Measurements from ENCODE around the gene CCDC167. TPM values are rescaled to one million over a fixed set of nuclear protein-coding genes. Genes with fewer than 3 reads are reported as not detected.

The CCDC167 gene
- total and polyA plus RNA-seq, 7 donors, result 13.8 to 54.0 (median 24.8) TPM

GRCh38 chr6:37506479-37506878 is 6.8 kb upstream of the CCDC167 start:
- Histone ChIP-seq H3K4me3 (no peak overlapping the region), H3K4me1 (no peaks in the 10 kb centered on the region), H3K27ac (no peak overlapping the region), H3K36me3 (no peaks in the 10 kb centered on the region), H3K9me3 (no peaks in the 10 kb centered on the region), H3K27me3 (no peaks in the 10 kb centered on the region)
- intact Hi-C loops (cut with DNase I), result no loop called here
- 69 to 93% methylated on average over 4 of the region's 4 CpGs for WGBS, 2 donors
- TF ChIP-seq EP300 (IDR thresholded peaks at IDR 0.05) (no peak), POLR2A (IDR thresholded peaks at IDR 0.05) (no peak), POLR2AphosphoS5 (IDR thresholded peaks at IDR 0.05) (no peak), CTCF (IDR thresholded peaks at IDR 0.05) (no peak)
- no peak for DNase-seq

DNA sequence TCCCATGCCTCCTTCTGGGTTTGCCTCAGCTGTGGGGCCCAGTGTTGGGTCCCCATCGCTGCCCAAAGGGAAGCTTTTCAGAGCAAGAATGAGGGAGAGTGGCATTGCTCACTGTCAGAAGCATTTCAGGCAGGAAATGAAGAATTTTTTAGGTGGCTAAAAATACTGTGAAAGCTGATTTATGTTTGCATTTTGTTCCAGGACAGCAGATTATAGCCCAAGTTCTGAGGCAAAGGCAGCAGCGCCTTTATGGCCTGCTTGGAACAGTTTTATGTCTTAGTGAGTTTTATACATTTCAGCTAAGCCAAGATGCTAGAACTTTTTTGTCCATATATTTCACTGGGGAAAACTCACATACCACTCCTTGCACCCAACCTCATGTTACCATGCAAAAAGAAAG is 4.3 kb upstream of the CCDC167 start:
- Histone ChIP-seq H3K4me3 (no peak overlapping the region), H3K27ac (no peak overlapping the region), H3K27me3 (no peaks in the 10 kb centered on the region), H3K4me1 (peaks cover 0 to 5% (median 3%) of the 10 kb centered on the region in 4 donors), H3K9me3 (no peaks in the 10 kb centered on the region), H3K36me3 (no peaks in the 10 kb centered on the region)
- intact Hi-C loops (cut with DNase I), result no loop called here
- WGBS, 2 donors, result 55 to 78% methylated on average over 2 of the region's 2 CpGs
- DNase-seq, result no peak
- TF ChIP-seq EP300 (IDR thresholded peaks at IDR 0.05) (no peak), POLR2AphosphoS5 (IDR thresholded peaks at IDR 0.05) (no peak), POLR2A (IDR thresholded peaks at IDR 0.05) (no peak), CTCF (IDR thresholded peaks at IDR 0.05) (no peak)

DNA sequence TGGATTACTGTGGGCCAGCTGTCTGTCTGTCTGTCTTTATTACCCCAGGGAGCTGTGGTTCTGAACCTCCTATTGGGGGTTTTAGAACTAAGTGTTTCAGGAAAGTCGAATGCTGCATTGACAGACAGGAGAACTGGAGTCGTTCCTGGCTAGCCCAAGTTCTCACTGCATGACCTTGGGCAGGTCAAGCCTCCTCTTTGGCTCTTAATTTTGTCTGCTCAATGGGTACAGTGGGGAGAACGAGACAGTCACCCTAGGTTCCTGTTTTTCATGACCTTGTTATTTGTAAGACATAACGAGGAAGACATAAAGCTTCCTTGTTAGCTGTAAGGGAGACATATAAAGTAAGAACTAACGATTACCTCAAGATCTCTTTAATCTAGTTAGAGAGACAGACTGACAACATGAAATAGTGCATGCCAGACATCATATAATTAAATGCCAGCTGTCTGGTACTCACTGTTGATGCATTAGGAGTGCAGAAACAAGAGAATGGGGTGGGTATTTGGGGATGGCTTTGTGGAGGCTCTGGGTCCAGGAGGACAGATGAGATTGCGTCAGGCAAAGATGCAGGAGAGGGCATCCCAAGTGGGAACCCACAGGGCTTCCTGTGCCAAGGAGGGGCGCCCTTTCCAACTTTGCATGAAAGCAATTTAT is 3.7 kb upstream of the CCDC167 start:
- H3K4me3 ChIP-seq, result no peak overlapping the region
- H3K9me3 ChIP-seq, result no peaks in the 10 kb centered on the region
- H3K27me3 ChIP-seq, result no peaks in the 10 kb centered on the region
- no peaks in the 10 kb centered on the region for H3K36me3 ChIP-seq
- 51 to 60% methylated on average over 7 of the region's 7 CpGs for WGBS, 2 donors
- intact Hi-C loops (cut with DNase I), result no loop called here
- no peak overlapping the region for H3K27ac ChIP-seq
- H3K4me1 ChIP-seq, result peaks cover 0 to 10% (median 5%) of the 10 kb centered on the region in 4 donors
- TF ChIP-seq POLR2A (IDR thresholded peaks at IDR 0.05) (no peak), EP300 (IDR thresholded peaks at IDR 0.05) (no peak), CTCF (IDR thresholded peaks at IDR 0.05) (no peak), POLR2AphosphoS5 (IDR thresholded peaks at IDR 0.05) (no peak)
- DNase-seq, result no peak

DNA sequence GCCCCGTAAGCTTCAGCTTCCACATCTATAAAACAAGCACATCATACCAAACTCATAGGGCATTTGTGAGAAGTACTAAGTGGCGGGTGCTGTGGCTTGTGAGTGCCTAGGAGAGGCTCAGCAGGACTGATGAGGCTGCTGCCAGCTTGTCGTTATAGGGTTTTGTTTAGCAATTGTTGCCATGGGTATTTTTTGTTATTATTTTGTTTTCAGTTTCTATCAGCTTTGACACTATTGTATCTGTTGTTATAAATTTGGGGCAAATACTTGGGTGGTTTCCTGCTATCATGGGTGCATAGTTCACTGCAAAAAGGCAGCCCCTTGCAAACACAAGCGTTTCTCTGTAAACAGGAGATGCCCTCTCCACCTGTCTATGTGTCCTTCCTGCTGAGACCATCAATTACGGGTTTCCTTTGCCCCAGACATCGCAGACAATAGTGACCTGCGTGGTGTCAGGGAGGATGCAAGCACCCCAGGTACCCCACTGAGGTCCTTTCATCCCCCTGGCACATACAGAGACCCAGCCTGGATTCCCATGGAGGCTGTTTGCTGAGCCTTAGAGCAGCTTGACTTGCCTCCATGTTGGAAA is 3.1 kb upstream of the CCDC167 start:
- no peaks in the 10 kb centered on the region for H3K9me3 ChIP-seq
- H3K27me3 ChIP-seq, result no peaks in the 10 kb centered on the region
- DNase-seq, result no peak
- 52% methylated on average over 7 of the region's 7 CpGs for WGBS, 2 donors
- no peak for TF ChIP-seq POLR2A (IDR thresholded peaks at IDR 0.05)
- no peak for TF ChIP-seq POLR2AphosphoS5 (IDR thresholded peaks at IDR 0.05)
- no peak for TF ChIP-seq CTCF (IDR thresholded peaks at IDR 0.05)
- TF ChIP-seq EP300 (IDR thresholded peaks at IDR 0.05), result no peak
- H3K4me3 ChIP-seq, result no peak overlapping the region
- peaks cover 0 to 10% (median 5%) of the 10 kb centered on the region in 4 donors for H3K4me1 ChIP-seq
- no peak overlapping the region for H3K27ac ChIP-seq
- intact Hi-C loops (cut with DNase I), result no loop called here
- no peaks in the 10 kb centered on the region for H3K36me3 ChIP-seq

Data from sigmoid colon (tissue), 7 donors.